Measurements from ENCODE around the gene OR2AT4.

DNA sequence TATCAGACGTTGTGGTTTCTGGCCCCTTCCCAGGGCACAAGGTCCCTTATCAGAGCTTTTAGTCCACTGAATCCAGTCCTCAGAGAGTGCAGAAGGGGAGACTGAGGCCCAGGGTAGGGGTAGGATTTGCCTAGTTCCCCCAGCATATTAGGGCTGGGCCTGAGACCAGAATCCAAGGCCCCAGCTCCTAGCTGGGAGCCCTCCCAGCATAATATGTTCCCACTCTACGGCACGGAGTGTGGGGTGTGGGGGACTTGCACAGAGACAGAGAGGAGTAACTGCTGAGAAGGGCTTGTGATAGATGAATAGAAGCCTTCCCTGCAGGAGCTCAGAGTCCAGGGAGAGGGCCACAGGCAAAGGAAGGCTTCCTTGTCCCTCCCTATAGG is 64.1 kb downstream of the OR2AT4 start:
- TF ChIP-seq, protein P1, sequence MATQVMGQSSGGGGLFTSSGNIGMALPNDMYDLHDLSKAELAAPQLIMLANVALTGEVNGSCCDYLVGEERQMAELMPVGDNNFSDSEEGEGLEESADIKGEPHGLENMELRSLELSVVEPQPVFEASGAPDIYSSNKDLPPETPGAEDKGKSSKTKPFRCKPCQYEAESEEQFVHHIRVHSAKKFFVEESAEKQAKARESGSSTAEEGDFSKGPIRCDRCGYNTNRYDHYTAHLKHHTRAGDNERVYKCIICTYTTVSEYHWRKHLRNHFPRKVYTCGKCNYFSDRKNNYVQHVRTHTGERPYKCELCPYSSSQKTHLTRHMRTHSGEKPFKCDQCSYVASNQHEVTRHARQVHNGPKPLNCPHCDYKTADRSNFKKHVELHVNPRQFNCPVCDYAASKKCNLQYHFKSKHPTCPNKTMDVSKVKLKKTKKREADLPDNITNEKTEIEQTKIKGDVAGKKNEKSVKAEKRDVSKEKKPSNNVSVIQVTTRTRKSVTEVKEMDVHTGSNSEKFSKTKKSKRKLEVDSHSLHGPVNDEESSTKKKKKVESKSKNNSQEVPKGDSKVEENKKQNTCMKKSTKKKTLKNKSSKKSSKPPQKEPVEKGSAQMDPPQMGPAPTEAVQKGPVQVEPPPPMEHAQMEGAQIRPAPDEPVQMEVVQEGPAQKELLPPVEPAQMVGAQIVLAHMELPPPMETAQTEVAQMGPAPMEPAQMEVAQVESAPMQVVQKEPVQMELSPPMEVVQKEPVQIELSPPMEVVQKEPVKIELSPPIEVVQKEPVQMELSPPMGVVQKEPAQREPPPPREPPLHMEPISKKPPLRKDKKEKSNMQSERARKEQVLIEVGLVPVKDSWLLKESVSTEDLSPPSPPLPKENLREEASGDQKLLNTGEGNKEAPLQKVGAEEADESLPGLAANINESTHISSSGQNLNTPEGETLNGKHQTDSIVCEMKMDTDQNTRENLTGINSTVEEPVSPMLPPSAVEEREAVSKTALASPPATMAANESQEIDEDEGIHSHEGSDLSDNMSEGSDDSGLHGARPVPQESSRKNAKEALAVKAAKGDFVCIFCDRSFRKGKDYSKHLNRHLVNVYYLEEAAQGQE (IDR thresholded peaks at IDR 0.05; ENCODE audit: insufficient read depth in 1 of 2, low read depth in 2 of 2, low read length in 2 of 2) = no peak
- no peak for TF ChIP-seq POLR2AphosphoS5 (IDR thresholded peaks at IDR 0.05; ENCODE audit: low read depth, low read length)
- no peak for TF ChIP-seq FOXP2 (optimal IDR thresholded peaks at IDR 0.05; ENCODE audit: borderline replicate concordance, extremely low read depth, extremely low read length, insufficient read depth)
- no peak for TF ChIP-seq SIN3A (IDR thresholded peaks at IDR 0.05; ENCODE audit: borderline replicate concordance, insufficient read depth, low read length)
